Ascending aorta (tissue), 2 donors: ENCODE data around the gene ECE2. TPM values are rescaled to one million over a fixed set of nuclear protein-coding genes. Genes with fewer than 3 reads are reported as not detected.

ENCODE experiments used
- DNase-seq, 2 donors: peaks; one replicate each; pipeline ENCODE4 v3.0.0-alpha.2; 2019; ENCODE audit warnings: low spot score in 2 of 2
- H3K27ac ChIP-seq, 2 donors: fragments of 200-600 bp; sonication (generic); one replicate each; pipeline ENCODE4 v1.5.1; 2016 to 2017; ENCODE audit warnings: mild to moderate bottlenecking in 1 of 2
- H3K27me3 ChIP-seq: fragments of 200-600 bp; sonication (generic); one replicate; pipeline ENCODE4 v1.5.1; 2017
- H3K36me3 ChIP-seq, 2 donors: fragments of 200-600 bp; sonication (generic); one replicate each; pipeline ENCODE4 v1.5.1; 2016
- H3K4me1 ChIP-seq, 2 donors: fragments of 200-600 bp; sonication (generic); one replicate each; pipeline ENCODE4 v1.5.1; 2016 to 2017; ENCODE audit warnings: mild to moderate bottlenecking in 1 of 2
- H3K4me3 ChIP-seq, 2 donors: fragments of 200-600 bp; sonication (generic); one replicate each; pipeline ENCODE4 v1.5.1; 2016 to 2017; ENCODE audit warnings: mild to moderate bottlenecking in 1 of 2
- H3K9me3 ChIP-seq, 2 donors: fragments of 200-600 bp; sonication (generic); one replicate each; pipeline ENCODE4 v1.5.1; 2016
- intact Hi-C: fragments of 100-400 bp; cut with DNase I; formaldehyde crosslinking; loops from one replicate; pipeline ENCODE4 v1.15.1; 2023
- total RNA-seq: library from RNA; depleted of rRNA; stranded (reverse); fragments of >200 nt; gene quantifications from one replicate; pipeline ENCODE4 v1.1.0, GENCODE V29; 2016
- TF ChIP-seq, protein P1 (sequence below), 3 experiments: fragments of 200-600 bp in 2 of 3; fragments of 450-650 bp in 1 of 3; sonication (generic) in 2 of 3; IDR thresholded peaks; one replicate each; pipeline ENCODE4 v1.5.1; 2016 to 2019; ENCODE audit warnings: antibody characterized with exemption in 3 of 3, mild to moderate bottlenecking in 1 of 3, moderate library complexity in 1 of 3

Gene ECE2
- total RNA-seq, 1 donor from 2014 or later, result not detected

DNA sequence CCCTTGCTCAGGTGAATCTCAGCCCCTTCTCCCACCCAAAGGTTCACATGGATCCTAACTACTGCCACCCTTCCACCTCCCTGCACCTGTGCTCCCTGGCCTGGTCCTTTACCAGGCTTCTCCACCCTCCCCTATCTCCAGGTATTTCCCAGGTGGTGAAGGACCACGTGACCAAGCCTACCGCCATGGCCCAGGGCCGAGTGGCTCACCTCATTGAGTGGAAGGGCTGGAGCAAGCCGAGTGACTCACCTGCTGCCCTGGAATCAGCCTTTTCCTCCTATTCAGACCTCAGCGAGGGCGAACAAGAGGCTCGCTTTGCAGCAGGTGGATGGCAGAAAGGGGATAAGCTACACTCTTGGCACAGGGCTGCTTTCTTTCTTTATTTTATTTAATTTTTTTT is 66.1 kb downstream of the ECE2 start:
- no peak for DNase-seq
- intact Hi-C loops, result no loop called here
- Histone ChIP-seq H3K4me1 (peaks cover 7 to 16% of the 10 kb centered on the region in 2 donors), H3K9me3 (no peaks in the 10 kb centered on the region), H3K4me3 (no peak overlapping the region), H3K27ac (no peak overlapping the region), H3K27me3 (no peaks in the 10 kb centered on the region), H3K36me3 (peaks cover 35 to 44% of the 10 kb centered on the region in 2 donors)
- TF ChIP-seq, protein P1, sequence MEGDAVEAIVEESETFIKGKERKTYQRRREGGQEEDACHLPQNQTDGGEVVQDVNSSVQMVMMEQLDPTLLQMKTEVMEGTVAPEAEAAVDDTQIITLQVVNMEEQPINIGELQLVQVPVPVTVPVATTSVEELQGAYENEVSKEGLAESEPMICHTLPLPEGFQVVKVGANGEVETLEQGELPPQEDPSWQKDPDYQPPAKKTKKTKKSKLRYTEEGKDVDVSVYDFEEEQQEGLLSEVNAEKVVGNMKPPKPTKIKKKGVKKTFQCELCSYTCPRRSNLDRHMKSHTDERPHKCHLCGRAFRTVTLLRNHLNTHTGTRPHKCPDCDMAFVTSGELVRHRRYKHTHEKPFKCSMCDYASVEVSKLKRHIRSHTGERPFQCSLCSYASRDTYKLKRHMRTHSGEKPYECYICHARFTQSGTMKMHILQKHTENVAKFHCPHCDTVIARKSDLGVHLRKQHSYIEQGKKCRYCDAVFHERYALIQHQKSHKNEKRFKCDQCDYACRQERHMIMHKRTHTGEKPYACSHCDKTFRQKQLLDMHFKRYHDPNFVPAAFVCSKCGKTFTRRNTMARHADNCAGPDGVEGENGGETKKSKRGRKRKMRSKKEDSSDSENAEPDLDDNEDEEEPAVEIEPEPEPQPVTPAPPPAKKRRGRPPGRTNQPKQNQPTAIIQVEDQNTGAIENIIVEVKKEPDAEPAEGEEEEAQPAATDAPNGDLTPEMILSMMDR (IDR thresholded peaks at IDR 0.05), result no peak

Other genes with a start within 250 kb of the ECE2 start
- gene HTR3D, start 244.3 kb upstream of the ECE2 start, total RNA-seq, result not detected
- gene HTR3C, start 223.0 kb upstream of the ECE2 start, total RNA-seq, result not detected
- gene HTR3E, start 179.0 kb upstream of the ECE2 start, total RNA-seq, result not detected
- 24.7 TPM for gene EIF2B5, start 140.7 kb upstream of the ECE2 start, total RNA-seq
- gene DVL3, start 120.6 kb upstream of the ECE2 start, total RNA-seq, result 36.6 TPM
- 101 TPM for gene AP2M1, start 101.2 kb upstream of the ECE2 start, total RNA-seq
- 93.3 TPM for gene ABCF3, start 89.8 kb upstream of the ECE2 start, total RNA-seq
- gene VWA5B2, start 46.4 kb upstream of the ECE2 start, total RNA-seq, result 0.32 TPM
- 167 TPM for gene ALG3, start 27.1 kb upstream of the ECE2 start, total RNA-seq
- 4.8 TPM for gene EEF1AKMT4, start 26.4 kb upstream of the ECE2 start, total RNA-seq
- gene CAMK2N2, start 14.5 kb upstream of the ECE2 start, total RNA-seq, result not detected
- gene PSMD2, start 23.2 kb downstream of the ECE2 start, total RNA-seq, result 151 TPM
- 192 TPM for gene EIF4G1, start 38.6 kb downstream of the ECE2 start, total RNA-seq
- 47.7 TPM for gene FAM131A, start 61.6 kb downstream of the ECE2 start, total RNA-seq
- gene CLCN2, start 85.6 kb downstream of the ECE2 start, total RNA-seq, result 31.2 TPM
- 26.0 TPM for gene POLR2H, start 85.7 kb downstream of the ECE2 start, total RNA-seq
- not detected for gene THPO, start 102.2 kb downstream of the ECE2 start, total RNA-seq
- gene CHRD, start 104.0 kb downstream of the ECE2 start, total RNA-seq, result 172 TPM